Fibroblast of lung (primary cell): ENCODE results near the gene ULK3.
A peak's percentile ranks its signal among the peaks of the same experiment; 100 is the strongest.

ENCODE experiments used
- EZH2 ChIP-seq: IDR thresholded peaks from 2 replicates; pipeline ENCODE4 v1.5.1; 2012; ENCODE audit warnings: low read length, control low read depth, mild to moderate bottlenecking; ENCODE audit errors: missing control alignments
- TF ChIP-seq, protein P1 (sequence below), 2 donors: IDR thresholded peaks in 1 of 2; conservative IDR thresholded peaks in 1 of 2; 1 replicate in 1 of 2; 2 replicates in 1 of 2; pipeline ENCODE4 v1.5.1; 2011 to 2012; ENCODE audit warnings: low read length in 2 of 2, control low read depth in 1 of 2, inconsistent platforms in 1 of 2, low read depth in 1 of 2, mild to moderate bottlenecking in 1 of 2

DNA sequence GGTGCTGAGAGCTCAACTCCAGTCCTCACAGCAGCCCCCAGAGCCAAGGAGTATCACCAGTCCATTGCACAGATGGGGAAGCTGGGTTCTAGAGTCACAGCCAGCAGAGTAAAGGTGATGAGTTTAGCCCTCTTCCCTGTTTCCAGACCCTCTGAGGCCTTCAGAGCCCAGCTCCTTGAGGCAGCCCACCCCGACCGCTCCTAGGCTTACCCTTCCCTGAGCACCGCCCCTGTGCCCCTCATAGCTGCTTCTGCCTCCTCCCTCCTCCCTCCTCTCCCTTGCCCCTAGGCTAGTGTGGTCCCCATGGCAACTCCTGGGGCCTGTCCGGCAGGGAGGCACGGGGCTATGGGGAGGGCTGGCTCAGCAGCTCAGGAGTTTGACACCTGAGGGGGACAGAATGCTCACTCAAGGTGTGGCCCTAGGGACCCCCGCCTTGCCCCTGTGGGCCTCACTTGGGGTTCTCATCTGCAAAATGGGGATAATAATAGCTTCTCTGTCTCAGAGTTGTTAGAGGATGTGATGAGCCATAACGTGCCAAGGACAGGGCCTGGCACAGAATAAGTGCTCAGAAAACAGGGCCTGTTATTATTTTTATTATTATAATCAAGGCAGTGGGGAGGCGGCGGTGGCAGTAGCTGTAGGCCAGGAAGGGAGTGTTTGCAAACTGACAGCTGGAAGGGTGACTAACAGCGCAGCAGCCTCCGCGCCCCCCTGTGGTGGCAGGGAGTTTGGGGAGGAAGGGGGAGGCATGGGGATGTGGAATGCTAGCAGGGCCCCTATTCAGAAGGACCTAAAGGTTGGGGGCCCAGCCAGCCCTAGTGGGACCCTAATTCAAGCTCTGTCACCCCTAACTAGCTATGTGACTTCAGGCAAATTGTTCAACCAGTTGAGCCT is 49.6 kb downstream of the ULK3 start:
- TF ChIP-seq, protein P1, sequence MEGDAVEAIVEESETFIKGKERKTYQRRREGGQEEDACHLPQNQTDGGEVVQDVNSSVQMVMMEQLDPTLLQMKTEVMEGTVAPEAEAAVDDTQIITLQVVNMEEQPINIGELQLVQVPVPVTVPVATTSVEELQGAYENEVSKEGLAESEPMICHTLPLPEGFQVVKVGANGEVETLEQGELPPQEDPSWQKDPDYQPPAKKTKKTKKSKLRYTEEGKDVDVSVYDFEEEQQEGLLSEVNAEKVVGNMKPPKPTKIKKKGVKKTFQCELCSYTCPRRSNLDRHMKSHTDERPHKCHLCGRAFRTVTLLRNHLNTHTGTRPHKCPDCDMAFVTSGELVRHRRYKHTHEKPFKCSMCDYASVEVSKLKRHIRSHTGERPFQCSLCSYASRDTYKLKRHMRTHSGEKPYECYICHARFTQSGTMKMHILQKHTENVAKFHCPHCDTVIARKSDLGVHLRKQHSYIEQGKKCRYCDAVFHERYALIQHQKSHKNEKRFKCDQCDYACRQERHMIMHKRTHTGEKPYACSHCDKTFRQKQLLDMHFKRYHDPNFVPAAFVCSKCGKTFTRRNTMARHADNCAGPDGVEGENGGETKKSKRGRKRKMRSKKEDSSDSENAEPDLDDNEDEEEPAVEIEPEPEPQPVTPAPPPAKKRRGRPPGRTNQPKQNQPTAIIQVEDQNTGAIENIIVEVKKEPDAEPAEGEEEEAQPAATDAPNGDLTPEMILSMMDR (conservative IDR thresholded peaks at IDR 0.05 in 1 of 2, IDR thresholded peaks at IDR 0.05 in 1 of 2; ENCODE audit: low read depth in 1 of 2, low read length in 2 of 2) = peak; percentile 8 to 13
- TF ChIP-seq EZH2 = no peak
